ENCODE measurements around the gene SPTBN4.

The SPTBN4 gene

GRCh38 chr19:40609561-40610395 is 143.0 kb downstream of the SPTBN4 start:
- Histone ChIP-seq H3K9me3 (replicated peaks in 1 of 2; ENCODE audit: control insufficient read depth in 2 of 2, insufficient read depth in 1 of 2, low read depth in 1 of 2, low read length in 2 of 2) (no peaks in the 10 kb centered on the region), H2BK15ac (ENCODE audit: low read length) (peak overlapping the region; percentile 77), H3K27ac (replicated peaks; ENCODE audit: low read length) (no peak overlapping the region), H2BK5ac (ENCODE audit: low read length) (peak overlapping the region; percentile 32), H3K14ac (ENCODE audit: low read length) (no peak overlapping the region), H3K9ac (ENCODE audit: low read depth, low read length, poor library complexity) (peak overlapping the region; percentile 92), H2AFZ (ENCODE audit: low read length) (no peak overlapping the region), H3K4me1 (ENCODE audit: control insufficient read depth in 2 of 2, insufficient read depth in 1 of 2, low read depth in 1 of 2, low read length in 2 of 2) (peaks cover 0 to 26% of the 10 kb centered on the region in 2 donors), H2BK120ac (ENCODE audit: low read depth, low read length) (no peak overlapping the region), H2BK12ac (ENCODE audit: low read length) (no peak overlapping the region), H3K4ac (ENCODE audit: low read length) (no peak overlapping the region), H3K23ac (ENCODE audit: low read depth, low read length, poor library complexity) (peak overlapping the region; percentile 74), H3K36me3 (replicated peaks in 1 of 2; ENCODE audit: control insufficient read depth in 2 of 2, insufficient read depth in 2 of 2, low read length in 2 of 2) (peaks cover 0 to 86% of the 10 kb centered on the region in 2 donors), H2AK5ac (ENCODE audit: low read depth, low read length) (peak overlapping the region; percentile 81), H4K8ac (ENCODE audit: low read depth, low read length) (peak overlapping the region; percentile 1), H3K4me3 (ENCODE audit: low read length in 2 of 2) (peak overlapping the region in 1 of 2 donors; percentile 73), H3K4me2 (ENCODE audit: insufficient read depth, low read length, poor library complexity, severe bottlenecking) (peak overlapping the region; percentile 82), H3K18ac (ENCODE audit: low read length) (peak overlapping the region; percentile 81), H4K91ac (ENCODE audit: low read depth, low read length, poor library complexity) (no peak overlapping the region), H3K27me3 (ENCODE audit: control insufficient read depth in 3 of 3, insufficient read depth in 3 of 3, low read depth in 1 of 3, low read length in 3 of 3) (peaks cover 0 to 83% (median 4%) of the 10 kb centered on the region in 3 experiments), H3K79me1 (ENCODE audit: low read depth, low read length) (peaks cover 4% of the 10 kb centered on the region)
- WGBS, 2 donors (ENCODE audit: extremely low coverage in 2 of 2, insufficient read length in 2 of 2, insufficient replicate concordance in 1 of 2) = no CpG with 5 or more reads among the region's 50 CpGs
- DNase-seq (ENCODE audit: low spot score) = peak; percentile 80

DNA sequence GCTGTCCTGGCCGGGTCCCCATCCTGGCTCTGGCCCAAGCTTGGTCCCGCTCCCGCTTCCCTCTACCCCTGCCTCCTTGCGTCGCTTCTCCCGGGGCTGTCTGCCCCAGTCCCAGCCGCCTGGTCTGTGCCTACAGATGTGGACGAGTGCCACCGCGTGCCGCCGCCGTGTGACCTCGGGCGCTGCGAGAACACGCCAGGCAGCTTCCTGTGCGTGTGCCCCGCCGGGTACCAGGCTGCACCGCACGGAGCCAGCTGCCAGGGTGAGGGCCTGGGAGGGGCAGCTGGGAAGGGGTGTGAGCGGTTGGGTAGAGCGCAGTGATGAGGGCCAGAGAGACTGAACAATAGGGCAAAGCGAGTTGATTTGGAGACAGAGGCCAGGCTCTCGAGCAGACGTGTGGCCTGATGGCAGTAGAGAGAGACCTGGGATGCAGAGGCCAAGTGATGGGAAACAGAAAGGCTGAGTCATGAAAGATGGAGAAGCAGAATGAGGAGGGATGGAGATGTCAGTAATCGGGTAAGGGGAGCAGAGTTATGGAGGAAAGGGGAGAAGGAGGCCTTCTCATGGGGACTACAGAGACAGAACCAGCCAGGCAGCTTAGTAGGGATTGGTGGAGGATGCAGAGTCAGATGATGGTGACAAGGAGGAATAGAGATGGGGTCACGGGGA is 143.7 kb downstream of the SPTBN4 start:
- H3K14ac ChIP-seq (ENCODE audit: low read length) = no peak overlapping the region
- H2BK12ac ChIP-seq (ENCODE audit: low read length) = no peak overlapping the region
- H3K4me3 ChIP-seq (ENCODE audit: low read length in 2 of 2) = peak overlapping the region in 1 of 2 donors; percentile 60
- H4K8ac ChIP-seq (ENCODE audit: low read depth, low read length) = peak overlapping the region; percentile 1
- H3K36me3 ChIP-seq (replicated peaks in 1 of 2; ENCODE audit: control insufficient read depth in 2 of 2, insufficient read depth in 2 of 2, low read length in 2 of 2) = peaks cover 0 to 85% of the 10 kb centered on the region in 2 donors
- peak overlapping the region; percentile 30 for H2AK5ac ChIP-seq (ENCODE audit: low read depth, low read length)
- peaks cover 4% of the 10 kb centered on the region for H3K79me1 ChIP-seq (ENCODE audit: low read depth, low read length)
- H4K91ac ChIP-seq (ENCODE audit: low read depth, low read length, poor library complexity) = peak overlapping the region; percentile 3
- H3K23ac ChIP-seq (ENCODE audit: low read depth, low read length, poor library complexity) = peak overlapping the region; percentile 81
- no CpG with 5 or more reads among the region's 29 CpGs for WGBS, 2 donors (ENCODE audit: extremely low coverage in 2 of 2, insufficient read length in 2 of 2, insufficient replicate concordance in 1 of 2)
- no peak overlapping the region for H3K27ac ChIP-seq (replicated peaks; ENCODE audit: low read length)
- no peak overlapping the region for H3K4ac ChIP-seq (ENCODE audit: low read length)
- peak overlapping the region; percentile 32 for H2BK5ac ChIP-seq (ENCODE audit: low read length)
- no peaks in the 10 kb centered on the region for H3K9me3 ChIP-seq (replicated peaks in 1 of 2; ENCODE audit: control insufficient read depth in 2 of 2, insufficient read depth in 1 of 2, low read depth in 1 of 2, low read length in 2 of 2)
- no peak overlapping the region for H2BK120ac ChIP-seq (ENCODE audit: low read depth, low read length)
- no peak for DNase-seq (ENCODE audit: low spot score)
- H2BK15ac ChIP-seq (ENCODE audit: low read length) = peak overlapping the region; percentile 3
- no peak overlapping the region for H2AFZ ChIP-seq (ENCODE audit: low read length)
- peaks cover 0 to 76% (median 2%) of the 10 kb centered on the region in 3 experiments for H3K27me3 ChIP-seq (ENCODE audit: control insufficient read depth in 3 of 3, insufficient read depth in 3 of 3, low read depth in 1 of 3, low read length in 3 of 3)
- H3K4me2 ChIP-seq (ENCODE audit: insufficient read depth, low read length, poor library complexity, severe bottlenecking) = peak overlapping the region; percentile 43
- H3K4me1 ChIP-seq (ENCODE audit: control insufficient read depth in 2 of 2, insufficient read depth in 1 of 2, low read depth in 1 of 2, low read length in 2 of 2) = peaks cover 0 to 20% of the 10 kb centered on the region in 2 donors
- H3K9ac ChIP-seq (ENCODE audit: low read depth, low read length, poor library complexity) = peak overlapping the region; percentile 86
- H3K18ac ChIP-seq (ENCODE audit: low read length) = peak overlapping the region; percentile 81

- Histone ChIP-seq H2BK120ac (ENCODE audit: low read depth, low read length) (no peak overlapping the region), H4K8ac (ENCODE audit: low read depth, low read length) (no peak overlapping the region), H3K4me1 (ENCODE audit: control insufficient read depth in 2 of 2, insufficient read depth in 1 of 2, low read depth in 1 of 2, low read length in 2 of 2) (peaks cover 0 to 16% of the 10 kb centered on the region in 2 donors), H2BK12ac (ENCODE audit: low read length) (no peak overlapping the region), H3K27ac (replicated peaks; ENCODE audit: low read length) (no peak overlapping the region), H3K18ac (ENCODE audit: low read length) (no peak overlapping the region), H4K91ac (ENCODE audit: low read depth, low read length, poor library complexity) (no peak overlapping the region), H3K79me1 (ENCODE audit: low read depth, low read length) (peaks cover 4% of the 10 kb centered on the region), H3K36me3 (replicated peaks in 1 of 2; ENCODE audit: control insufficient read depth in 2 of 2, insufficient read depth in 2 of 2, low read length in 2 of 2) (peaks cover 0 to 85% of the 10 kb centered on the region in 2 donors), H3K4ac (ENCODE audit: low read length) (no peak overlapping the region), H3K14ac (ENCODE audit: low read length) (no peak overlapping the region), H3K23ac (ENCODE audit: low read depth, low read length, poor library complexity) (no peak overlapping the region), H3K4me2 (ENCODE audit: insufficient read depth, low read length, poor library complexity, severe bottlenecking) (no peak overlapping the region), H3K4me3 (ENCODE audit: low read length in 2 of 2) (no peak overlapping the region), H2AK5ac (ENCODE audit: low read depth, low read length) (peak overlapping the region; percentile 30), H3K9ac (ENCODE audit: low read depth, low read length, poor library complexity) (no peak overlapping the region), H2AFZ (ENCODE audit: low read length) (no peak overlapping the region), H3K27me3 (ENCODE audit: control insufficient read depth in 3 of 3, insufficient read depth in 3 of 3, low read depth in 1 of 3, low read length in 3 of 3) (peaks cover 0 to 70% (median 2%) of the 10 kb centered on the region in 3 experiments), H2BK5ac (ENCODE audit: low read length) (no peak overlapping the region), H2BK15ac (ENCODE audit: low read length) (no peak overlapping the region), H3K9me3 (replicated peaks in 1 of 2; ENCODE audit: control insufficient read depth in 2 of 2, insufficient read depth in 1 of 2, low read depth in 1 of 2, low read length in 2 of 2) (no peaks in the 10 kb centered on the region)
- no peak for DNase-seq (ENCODE audit: low spot score)
- WGBS, 2 donors (ENCODE audit: extremely low coverage in 2 of 2, insufficient read length in 2 of 2, insufficient replicate concordance in 1 of 2) = no CpG with 5 or more reads among the region's 15 CpGs
These were observed 144.3 kb downstream of the SPTBN4 start for GRCh38 chr19:40611096-40611495.

Measured in neuronal stem cell (in vitro differentiated cells).